HG03457 (cell line): ENCODE measurements around the gene YTHDC1.

Experiments used
- ATAC-seq: cut with Tn5 transposase; IDR thresholded peaks from one replicate; pipeline ENCODE4 v1.9.1; 2021; ENCODE audit warnings: moderate number of reproducible peaks; ENCODE audit not compliant: unreplicated experiment

The YTHDC1 gene

GRCh38 chr4:68360231-68360968 lies 10.5 kb upstream of the YTHDC1 start:
- no peak for ATAC-seq

DNA sequence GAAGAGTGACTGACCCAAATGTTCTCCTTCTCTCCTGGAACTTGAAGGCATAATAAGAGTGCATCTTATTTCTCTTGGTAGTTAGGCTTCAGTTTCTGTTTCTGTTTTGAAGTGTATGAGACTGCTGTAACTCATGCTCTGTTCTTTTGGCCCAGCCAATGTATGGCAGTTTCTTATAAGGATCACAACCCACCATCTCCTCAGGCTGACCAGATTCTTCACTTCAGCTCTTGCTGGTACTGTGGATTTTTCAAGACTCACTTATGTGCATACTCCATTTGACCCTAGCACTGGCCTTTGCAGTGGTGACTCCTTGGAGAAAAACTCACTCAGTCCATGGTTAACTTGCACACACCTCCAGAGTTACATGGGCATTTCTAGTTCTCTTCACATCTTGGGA lies 9.6 kb upstream of the YTHDC1 start:
- peak; percentile 74 for ATAC-seq

DNA sequence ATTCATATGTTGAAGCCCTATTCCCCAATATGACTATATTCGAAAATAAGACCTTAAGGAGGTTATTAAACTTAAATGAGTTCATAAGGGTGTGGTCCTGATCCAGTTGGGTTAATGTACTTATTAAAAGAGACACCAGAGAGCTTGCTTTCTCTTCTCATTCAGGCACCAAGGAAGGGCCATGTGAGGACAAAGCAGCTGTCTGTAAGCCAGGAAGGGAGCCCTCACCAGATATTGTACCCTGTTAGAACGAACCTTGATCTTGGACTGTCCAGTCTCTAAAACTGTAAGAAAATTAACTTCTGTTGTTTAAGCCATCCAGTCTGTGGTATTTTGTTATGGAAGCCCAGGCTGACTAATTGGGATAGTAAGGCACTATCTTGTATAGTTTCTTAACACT lies 9.1 kb upstream of the YTHDC1 start:
- peak; percentile 10 for ATAC-seq

DNA sequence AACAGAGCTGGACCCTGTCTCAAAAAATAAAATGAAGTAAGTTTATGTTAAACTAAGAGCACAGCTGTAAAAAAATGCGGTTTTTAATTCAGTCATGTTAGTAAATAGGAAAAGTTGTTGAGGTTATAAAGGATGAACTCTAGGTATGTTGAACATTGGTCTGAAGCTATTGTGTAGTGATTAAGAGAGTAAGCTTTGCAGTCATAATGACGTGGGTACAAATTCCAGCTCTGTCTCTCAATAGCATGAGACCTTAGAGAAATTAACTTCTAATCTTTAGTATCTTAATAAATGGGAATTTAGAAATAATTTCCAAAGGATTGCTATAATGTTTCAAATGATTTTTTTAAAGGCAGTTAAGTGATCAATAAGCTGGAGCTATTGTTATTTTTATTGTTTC lies 2.9 kb upstream of the YTHDC1 start:
- no peak for ATAC-seq

DNA sequence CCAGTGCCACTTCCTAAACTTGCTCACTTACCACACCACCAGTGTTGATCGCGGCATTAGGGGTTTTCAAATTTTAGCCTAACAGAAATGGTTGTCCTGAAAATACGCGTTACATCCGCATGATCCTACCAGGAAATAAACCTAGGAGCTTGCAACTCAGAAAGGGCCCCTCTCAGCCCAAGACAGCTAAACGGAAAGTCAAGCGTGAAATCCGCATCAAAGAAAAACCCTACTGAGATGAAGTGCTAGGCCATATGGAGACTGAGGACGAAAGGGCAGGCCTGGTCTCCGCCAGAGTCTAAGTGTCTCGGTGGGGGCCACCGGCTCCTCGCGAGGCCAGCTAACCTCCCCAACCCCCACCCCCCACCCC lies 626 bp downstream of the YTHDC1 start:
- no peak for ATAC-seq

GRCh38 chr4:68348577-68348976 lies 1.3 kb downstream of the YTHDC1 start:
- ATAC-seq: no peak

DNA sequence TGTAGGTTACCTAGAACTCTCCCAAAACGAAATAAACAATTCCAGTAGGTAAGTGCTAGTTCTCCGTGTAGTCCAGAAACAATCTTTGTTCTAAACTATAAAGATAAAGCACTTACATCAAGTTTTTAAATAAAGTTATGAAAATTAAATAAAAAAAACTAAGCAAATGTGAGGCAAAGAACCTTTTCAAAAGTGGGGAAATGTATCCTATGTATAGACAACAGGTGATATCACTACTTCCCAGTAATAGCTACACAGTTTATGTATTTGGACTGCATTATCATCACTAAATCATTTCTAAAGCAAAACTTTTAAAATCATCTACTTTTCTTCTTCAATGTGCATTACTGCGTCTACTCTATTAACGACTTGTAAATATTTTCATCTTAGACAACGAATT lies 2.0 kb downstream of the YTHDC1 start:
- no peak for ATAC-seq

DNA sequence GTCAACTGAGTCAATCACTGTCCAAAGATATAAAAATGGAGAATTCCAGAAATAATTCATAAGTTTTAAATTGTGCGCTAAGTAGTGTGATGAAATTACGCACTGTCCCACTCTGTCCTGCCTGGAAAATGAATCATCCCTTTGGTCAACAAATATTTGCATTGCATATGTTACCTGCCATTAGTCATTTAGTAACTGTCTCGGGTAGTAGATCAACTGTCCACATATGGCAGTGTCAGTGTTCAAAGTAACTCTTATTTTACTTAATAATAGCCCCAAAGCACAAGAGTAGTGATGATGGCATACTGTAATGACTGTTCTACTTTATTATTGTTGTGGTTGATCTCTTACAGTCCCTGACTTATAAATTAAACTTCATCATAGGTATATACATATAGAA lies 3.4 kb downstream of the YTHDC1 start:
- no peak for ATAC-seq

GRCh38 chr4:68344785-68345184 lies 5.1 kb downstream of the YTHDC1 start:
- ATAC-seq: no peak

DNA sequence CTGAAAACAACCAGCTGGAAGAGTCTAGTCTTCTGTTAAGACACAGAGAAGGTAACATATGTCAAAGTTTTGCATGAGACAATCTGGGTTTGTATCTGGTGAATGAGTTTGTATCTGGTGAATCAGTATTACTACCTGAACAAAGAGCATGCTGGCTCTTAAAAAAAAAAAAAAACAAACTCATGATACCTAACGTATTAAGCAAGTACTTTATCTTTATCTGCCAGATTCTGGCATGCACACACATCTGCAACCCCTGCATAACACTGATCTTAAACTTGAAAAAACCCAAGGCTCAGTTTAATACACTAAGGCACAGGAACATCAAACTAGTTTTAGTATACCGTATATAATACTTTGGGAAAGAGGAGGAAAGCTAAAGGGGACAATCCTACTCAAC lies 5.8 kb downstream of the YTHDC1 start:
- no peak for ATAC-seq

- no peak for ATAC-seq
Measured at GRCh38 chr4:68342134-68342533, 7.8 kb downstream of the YTHDC1 start.

DNA sequence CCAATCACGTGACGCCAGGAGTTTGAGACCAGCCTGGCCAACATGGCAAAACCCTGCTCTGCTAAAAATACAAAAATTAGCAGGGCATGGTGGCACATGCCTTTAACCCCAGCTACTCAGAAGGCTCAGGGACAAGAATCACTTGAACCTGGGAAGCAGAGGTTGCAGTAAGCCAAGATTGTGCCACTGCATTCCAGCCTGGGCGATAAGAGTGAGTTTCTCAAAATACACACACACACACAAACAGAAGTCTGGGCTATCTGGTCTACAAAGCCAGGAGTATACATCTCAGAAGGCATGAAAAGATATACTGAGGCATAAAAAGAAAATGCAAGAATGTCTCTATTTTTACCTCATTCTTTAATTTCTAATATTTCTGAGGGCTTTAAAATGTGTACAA lies 11.3 kb downstream of the YTHDC1 start:
- no peak for ATAC-seq

DNA sequence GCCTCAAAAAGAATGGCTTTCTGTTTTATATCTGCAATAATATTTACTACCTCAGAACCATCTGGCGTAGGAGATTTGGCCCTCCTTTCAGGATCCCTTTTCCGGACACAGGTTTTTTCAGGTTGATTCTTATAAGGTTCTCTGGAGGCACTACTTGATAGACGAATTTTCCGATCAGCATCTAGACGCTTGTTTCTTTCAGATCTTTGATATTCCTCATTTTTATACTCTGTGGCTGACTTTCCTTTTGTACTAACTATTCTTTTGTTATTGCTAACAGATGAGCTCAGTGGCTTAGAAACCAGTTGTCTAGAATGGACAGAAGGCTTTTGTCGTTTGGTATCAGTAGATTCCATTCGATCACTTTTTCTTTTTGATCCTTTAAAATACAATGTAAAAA lies 12.4 kb downstream of the YTHDC1 start:
- ATAC-seq: no peak

DNA sequence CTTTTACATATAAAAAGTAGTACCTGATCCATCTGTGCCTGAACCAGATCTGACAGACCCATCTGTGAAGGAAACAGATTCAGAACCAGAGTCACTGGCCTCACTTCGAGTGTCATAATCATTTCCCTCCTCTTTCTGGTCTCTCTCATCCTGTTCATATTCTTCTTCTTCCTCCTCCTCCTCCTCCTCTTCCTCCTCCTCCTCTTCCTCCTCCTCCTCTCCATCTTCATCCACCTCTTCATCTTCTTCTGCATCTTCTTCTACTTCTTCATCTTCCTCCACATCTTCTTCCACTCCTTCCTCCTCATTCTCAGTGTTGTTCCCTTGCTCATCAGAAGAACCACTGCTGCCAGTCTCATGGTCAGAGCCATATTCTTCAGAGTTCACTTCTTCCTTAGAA lies 12.9 kb downstream of the YTHDC1 start:
- ATAC-seq: no peak

DNA sequence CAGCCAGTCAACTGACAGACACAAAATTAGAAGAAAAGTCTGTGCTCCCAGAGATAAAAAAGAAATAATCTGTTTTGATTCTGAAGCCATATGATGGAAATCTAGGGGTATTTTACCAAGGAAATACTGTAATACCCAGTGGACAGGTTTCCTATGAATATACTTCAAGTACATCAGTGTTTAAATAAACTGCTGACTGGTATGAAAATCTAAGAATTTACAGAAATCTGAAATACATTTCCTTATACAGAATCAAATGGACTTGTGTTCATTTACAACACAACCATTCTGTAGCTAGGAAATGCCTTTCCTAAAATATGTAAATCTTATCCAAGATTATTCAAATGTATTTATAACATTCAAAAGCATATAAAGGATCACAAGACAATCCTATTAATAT lies 13.4 kb downstream of the YTHDC1 start:
- ATAC-seq: no peak

GRCh38 chr4:68326141-68326540 lies 23.7 kb downstream of the YTHDC1 start:
- ATAC-seq: no peak

GRCh38 chr4:68324519-68325262 lies 25.2 kb downstream of the YTHDC1 start:
- ATAC-seq: no peak

GRCh38 chr4:68319040-68319439 lies 30.9 kb downstream of the YTHDC1 start:
- no peak for ATAC-seq

GRCh38 chr4:68316193-68316969 lies 33.5 kb downstream of the YTHDC1 start:
- ATAC-seq: no peak

GRCh38 chr4:68310651-68311247 lies 39.1 kb downstream of the YTHDC1 start:
- no peak for ATAC-seq

DNA sequence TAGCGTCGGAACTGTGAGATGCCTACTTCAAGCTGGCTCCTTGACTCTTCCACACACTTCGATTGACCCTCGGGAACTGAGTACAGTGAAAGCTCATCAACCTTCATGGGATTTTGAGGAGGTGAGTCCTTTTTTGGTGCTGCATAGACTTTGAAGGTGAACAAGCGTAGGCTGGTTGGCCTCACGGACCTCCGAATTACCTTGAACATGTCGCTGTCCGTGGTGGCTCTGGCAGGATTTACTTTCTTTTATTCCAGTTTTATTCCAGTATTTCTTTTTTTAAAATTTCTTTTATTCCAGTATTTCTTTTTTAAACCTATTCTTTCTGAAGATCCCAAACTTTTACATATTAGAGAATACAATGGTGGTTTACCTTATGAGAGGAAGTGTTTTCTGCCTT lies 45.2 kb downstream of the YTHDC1 start:
- ATAC-seq: no peak
